HEK293 (cell line): ENCODE results near the gene CDK5R1.

ENCODE experiments used
- CTCF ChIA-PET: fragments of 350-600 bp; formaldehyde crosslinking; extraction: SDS; loops from one replicate; lab custom pipeline; 2021; ENCODE audit warnings: antibody characterized with exemption; lab: Yijun Ruan, JAX
- POLR2A ChIA-PET: fragments of 300-600 bp; formaldehyde crosslinking; extraction: SDS; loops from one replicate; lab custom pipeline; 2020; ENCODE audit warnings: antibody characterized with exemption, inconsistent platforms; lab: Yijun Ruan, JAX
- H3K27ac ChIP-seq: fragments of 200-500 bp; sonication (Bioruptor generic); 2 replicates; pipeline ENCODE4 v1.5.1; 2014; ENCODE audit warnings: low read depth, low read length, control low read depth, inconsistent platforms; ENCODE audit errors: extremely low read depth
- H3K36me3 ChIP-seq, 2 experiments: fragments of 200-500 bp in 1 of 2; sonication (Bioruptor generic) in 1 of 2; 1 replicate in 1 of 2; 2 replicates in 1 of 2; pipeline ENCODE4 v1.5.1; 2014 to 2017; ENCODE audit warnings: inconsistent platforms in 2 of 2, low read length in 2 of 2; ENCODE audit not compliant: control insufficient read depth in 2 of 2, insufficient read depth in 1 of 2
- H3K4me1 ChIP-seq: fragments of 200-500 bp; sonication (Bioruptor generic); 2 replicates; pipeline ENCODE4 v1.5.1; 2014; ENCODE audit warnings: mild to moderate bottlenecking, low read length, inconsistent platforms; ENCODE audit not compliant: control insufficient read depth, insufficient read depth
- H3K4me3 ChIP-seq: 2 replicates; pipeline ENCODE4 v1.5.1; 2011; ENCODE audit warnings: low read depth, mild to moderate bottlenecking, control low read depth, low read length, moderate library complexity
- H3K9me3 ChIP-seq: fragments of 200-500 bp; sonication (Bioruptor generic); 2 replicates; pipeline ENCODE4 v1.5.1; 2014; ENCODE audit warnings: low read depth, low read length, inconsistent platforms; ENCODE audit not compliant: control insufficient read depth, insufficient read depth
- KLF8 ChIP-seq: fragments of 450-650 bp; formaldehyde crosslinking; IDR thresholded peaks from 2 replicates; pipeline ENCODE4 v1.5.1; 2016; ENCODE audit warnings: missing biosample characterization, missing genetic modification characterization
- RBAK ChIP-seq: fragments of 450-650 bp; formaldehyde crosslinking; IDR thresholded peaks from 2 replicates; pipeline ENCODE4 v1.5.1; 2016; ENCODE audit warnings: missing biosample characterization, missing genetic modification characterization
- REPIN1 ChIP-seq: fragments of 450-650 bp; formaldehyde crosslinking; IDR thresholded peaks from 2 replicates; pipeline ENCODE4 v1.5.1; 2017; ENCODE audit warnings: missing biosample characterization, missing genetic modification characterization, low read depth
- ZFP37 ChIP-seq: fragments of 450-650 bp; formaldehyde crosslinking; IDR thresholded peaks from 2 replicates; pipeline ENCODE4 v1.5.1; 2016; ENCODE audit warnings: missing biosample characterization, missing genetic modification characterization
- ZNF16 ChIP-seq: fragments of 450-650 bp; formaldehyde crosslinking; IDR thresholded peaks from 2 replicates; pipeline ENCODE4 v1.5.1; 2016; ENCODE audit warnings: low read depth, missing biosample characterization, missing genetic modification characterization
- ZNF24 ChIP-seq: fragments of 450-650 bp; formaldehyde crosslinking; IDR thresholded peaks from 2 replicates; pipeline ENCODE4 v1.5.1; 2016; ENCODE audit warnings: missing biosample characterization, missing genetic modification characterization
- ZNF248 ChIP-seq: fragments of 450-650 bp; formaldehyde crosslinking; IDR thresholded peaks from 2 replicates; pipeline ENCODE4 v1.5.1; 2017; ENCODE audit warnings: missing biosample characterization, missing genetic modification characterization
- ZNF274 ChIP-seq, 2 experiments: fragments of 200-500 bp in 1 of 2; fragments of 450-650 bp in 1 of 2; sonication (Bioruptor generic) in 1 of 2; formaldehyde crosslinking in 1 of 2; IDR thresholded peaks; 2 replicates each; pipeline versions ENCODE4 v1.5.1 to v1.6.1; 2014 to 2016; ENCODE audit warnings: borderline replicate concordance in 1 of 2, inconsistent platforms in 1 of 2, low read length in 1 of 2, missing biosample characterization in 1 of 2, missing genetic modification characterization in 1 of 2
- ZNF335 ChIP-seq: fragments of 450-650 bp; formaldehyde crosslinking; conservative IDR thresholded peaks from 2 replicates; pipeline ENCODE4 v1.5.1; 2016; ENCODE audit warnings: missing biosample characterization, missing genetic modification characterization
- ZNF433 ChIP-seq: fragments of 450-650 bp; formaldehyde crosslinking; IDR thresholded peaks from 2 replicates; pipeline ENCODE4 v1.5.1; 2016; ENCODE audit warnings: missing biosample characterization, missing genetic modification characterization, low read depth
- ZNF473 ChIP-seq: fragments of 450-650 bp; formaldehyde crosslinking; IDR thresholded peaks from 2 replicates; pipeline ENCODE4 v1.5.1; 2017; ENCODE audit warnings: missing biosample characterization, missing genetic modification characterization
- ZNF544 ChIP-seq: fragments of 450-650 bp; formaldehyde crosslinking; IDR thresholded peaks from 2 replicates; pipeline ENCODE4 v1.5.0; 2017; ENCODE audit warnings: missing biosample characterization, missing genetic modification characterization
- ZNF548 ChIP-seq: fragments of 450-650 bp; formaldehyde crosslinking; IDR thresholded peaks from 2 replicates; pipeline ENCODE4 v1.5.1; 2016; ENCODE audit warnings: missing biosample characterization, missing genetic modification characterization
- ZNF558 ChIP-seq: fragments of 450-650 bp; formaldehyde crosslinking; IDR thresholded peaks from 2 replicates; pipeline ENCODE4 v1.5.1; 2016; ENCODE audit warnings: missing biosample characterization, missing genetic modification characterization
- ZNF600 ChIP-seq: fragments of 450-650 bp; formaldehyde crosslinking; IDR thresholded peaks from 2 replicates; pipeline ENCODE4 v1.5.1; 2016; ENCODE audit warnings: missing biosample characterization, missing genetic modification characterization
- ZNF837 ChIP-seq: fragments of 450-650 bp; formaldehyde crosslinking; IDR thresholded peaks from 2 replicates; pipeline ENCODE4 v1.5.1; 2016; ENCODE audit warnings: missing biosample characterization, missing genetic modification characterization
- TF ChIP-seq, protein P1 (sequence below): fragments of 450-650 bp; formaldehyde crosslinking; conservative IDR thresholded peaks from 2 replicates; pipeline ENCODE4 v1.5.1; 2016; ENCODE audit warnings: low read depth, missing biosample characterization, missing genetic modification characterization
- TF ChIP-seq, protein P2 (sequence below): fragments of 450-650 bp; formaldehyde crosslinking; IDR thresholded peaks from 2 replicates; pipeline ENCODE4 v1.5.1; 2016; ENCODE audit warnings: missing biosample characterization, missing genetic modification characterization
- TF ChIP-seq, protein P3 (sequence below): fragments of 450-650 bp; formaldehyde crosslinking; IDR thresholded peaks from 2 replicates; pipeline ENCODE4 v1.5.1; 2016; ENCODE audit warnings: missing biosample characterization, missing genetic modification characterization
- TF ChIP-seq, protein P4 (sequence below): fragments of 450-650 bp; formaldehyde crosslinking; IDR thresholded peaks from 2 replicates; pipeline ENCODE4 v1.5.1; 2016; ENCODE audit warnings: missing biosample characterization, missing genetic modification characterization

Gene CDK5R1

DNA sequence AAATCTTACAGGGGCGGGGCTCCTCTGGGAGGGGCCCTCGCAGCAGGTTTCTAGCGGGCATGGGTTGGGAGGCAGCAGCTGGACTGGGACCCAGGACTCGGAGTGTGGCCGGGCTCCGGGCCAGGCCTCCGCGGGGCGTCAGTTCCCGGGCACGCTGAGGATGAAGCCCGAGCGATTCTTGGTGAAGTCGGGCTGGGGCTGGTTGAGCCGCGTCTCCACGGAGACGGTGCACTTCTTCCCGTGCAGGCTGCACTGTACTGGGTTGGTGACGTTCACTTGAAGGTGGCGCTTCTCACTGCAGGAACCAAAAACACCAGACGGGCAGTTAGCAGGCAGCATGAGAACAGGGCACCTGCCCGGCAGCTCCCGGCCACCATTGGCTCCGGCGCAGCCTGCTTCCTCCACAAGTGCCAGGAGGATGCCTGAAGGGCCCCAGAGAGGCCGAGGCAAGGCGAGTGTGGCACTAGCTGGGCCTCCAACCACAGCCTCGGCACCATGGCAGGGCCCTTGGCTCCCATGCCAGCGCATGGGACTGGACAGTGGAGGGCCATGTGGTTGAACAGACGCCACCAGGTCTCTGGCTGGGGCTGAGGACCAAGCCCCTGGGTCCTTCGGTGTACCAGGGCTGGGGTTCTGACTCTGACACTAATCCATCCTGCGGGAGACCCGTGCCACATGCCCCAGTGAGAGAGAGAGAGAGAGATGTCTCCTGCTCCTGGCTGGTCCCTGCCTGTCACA is 8.0 kb downstream of the CDK5R1 start:
- CTCF ChIA-PET: interaction anchor here (1.0 kb wide), 1 partner anchor 8 kb away, joined by 3 read pairs; the partner anchor contains the start of gene CDK5R1
- Histone ChIP-seq H3K9me3 (no peaks in the 10 kb centered on the region), H3K4me1 (peaks cover 17% of the 10 kb centered on the region), H3K4me3 (no peak overlapping the region), H3K36me3 (peaks cover 3 to 11% of the 10 kb centered on the region in 2 experiments; a peak in 2 of 3 replicates), H3K27ac (no peak overlapping the region)
- TF ChIP-seq ZNF433 (no peak), ZNF335 (no peak), REPIN1 (tag by site-specific recombination) (no peak), RBAK (tag by site-specific recombination) (no peak), ZNF24 (tag by site-specific recombination) (no peak), ZNF16 (tag by site-specific recombination) (no peak), ZNF837 (no peak), ZNF600 (no peak), ZNF544 (tag by site-specific recombination) (no peak), ZNF548 (tag by site-specific recombination) (no peak), ZNF473 (tag by site-specific recombination) (no peak), ZNF274 (IDR thresholded peaks at IDR 0.05; ENCODE audit: low read length) (no peak), ZNF274 (tag by site-specific recombination; IDR thresholded peaks at IDR 0.05; ENCODE audit: borderline replicate concordance) (no peak), ZFP37 (tag by site-specific recombination) (no peak), ZNF558 (tag by site-specific recombination) (no peak), KLF8 (tag by site-specific recombination) (no peak), ZNF248 (no peak)
- TF ChIP-seq, protein P1, sequence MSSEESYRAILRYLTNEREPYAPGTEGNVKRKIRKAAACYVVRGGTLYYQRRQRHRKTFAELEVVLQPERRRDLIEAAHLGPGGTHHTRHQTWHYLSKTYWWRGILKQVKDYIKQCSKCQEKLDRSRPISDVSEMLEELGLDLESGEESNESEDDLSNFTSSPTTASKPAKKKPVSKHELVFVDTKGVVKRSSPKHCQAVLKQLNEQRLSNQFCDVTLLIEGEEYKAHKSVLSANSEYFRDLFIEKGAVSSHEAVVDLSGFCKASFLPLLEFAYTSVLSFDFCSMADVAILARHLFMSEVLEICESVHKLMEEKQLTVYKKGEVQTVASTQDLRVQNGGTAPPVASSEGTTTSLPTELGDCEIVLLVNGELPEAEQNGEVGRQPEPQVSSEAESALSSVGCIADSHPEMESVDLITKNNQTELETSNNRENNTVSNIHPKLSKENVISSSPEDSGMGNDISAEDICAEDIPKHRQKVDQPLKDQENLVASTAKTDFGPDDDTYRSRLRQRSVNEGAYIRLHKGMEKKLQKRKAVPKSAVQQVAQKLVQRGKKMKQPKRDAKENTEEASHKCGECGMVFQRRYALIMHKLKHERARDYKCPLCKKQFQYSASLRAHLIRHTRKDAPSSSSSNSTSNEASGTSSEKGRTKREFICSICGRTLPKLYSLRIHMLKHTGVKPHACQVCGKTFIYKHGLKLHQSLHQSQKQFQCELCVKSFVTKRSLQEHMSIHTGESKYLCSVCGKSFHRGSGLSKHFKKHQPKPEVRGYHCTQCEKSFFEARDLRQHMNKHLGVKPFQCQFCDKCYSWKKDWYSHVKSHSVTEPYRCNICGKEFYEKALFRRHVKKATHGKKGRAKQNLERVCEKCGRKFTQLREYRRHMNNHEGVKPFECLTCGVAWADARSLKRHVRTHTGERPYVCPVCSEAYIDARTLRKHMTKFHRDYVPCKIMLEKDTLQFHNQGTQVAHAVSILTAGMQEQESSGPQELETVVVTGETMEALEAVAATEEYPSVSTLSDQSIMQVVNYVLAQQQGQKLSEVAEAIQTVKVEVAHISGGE (tag by site-specific recombination): no peak
- TF ChIP-seq, protein P2, sequence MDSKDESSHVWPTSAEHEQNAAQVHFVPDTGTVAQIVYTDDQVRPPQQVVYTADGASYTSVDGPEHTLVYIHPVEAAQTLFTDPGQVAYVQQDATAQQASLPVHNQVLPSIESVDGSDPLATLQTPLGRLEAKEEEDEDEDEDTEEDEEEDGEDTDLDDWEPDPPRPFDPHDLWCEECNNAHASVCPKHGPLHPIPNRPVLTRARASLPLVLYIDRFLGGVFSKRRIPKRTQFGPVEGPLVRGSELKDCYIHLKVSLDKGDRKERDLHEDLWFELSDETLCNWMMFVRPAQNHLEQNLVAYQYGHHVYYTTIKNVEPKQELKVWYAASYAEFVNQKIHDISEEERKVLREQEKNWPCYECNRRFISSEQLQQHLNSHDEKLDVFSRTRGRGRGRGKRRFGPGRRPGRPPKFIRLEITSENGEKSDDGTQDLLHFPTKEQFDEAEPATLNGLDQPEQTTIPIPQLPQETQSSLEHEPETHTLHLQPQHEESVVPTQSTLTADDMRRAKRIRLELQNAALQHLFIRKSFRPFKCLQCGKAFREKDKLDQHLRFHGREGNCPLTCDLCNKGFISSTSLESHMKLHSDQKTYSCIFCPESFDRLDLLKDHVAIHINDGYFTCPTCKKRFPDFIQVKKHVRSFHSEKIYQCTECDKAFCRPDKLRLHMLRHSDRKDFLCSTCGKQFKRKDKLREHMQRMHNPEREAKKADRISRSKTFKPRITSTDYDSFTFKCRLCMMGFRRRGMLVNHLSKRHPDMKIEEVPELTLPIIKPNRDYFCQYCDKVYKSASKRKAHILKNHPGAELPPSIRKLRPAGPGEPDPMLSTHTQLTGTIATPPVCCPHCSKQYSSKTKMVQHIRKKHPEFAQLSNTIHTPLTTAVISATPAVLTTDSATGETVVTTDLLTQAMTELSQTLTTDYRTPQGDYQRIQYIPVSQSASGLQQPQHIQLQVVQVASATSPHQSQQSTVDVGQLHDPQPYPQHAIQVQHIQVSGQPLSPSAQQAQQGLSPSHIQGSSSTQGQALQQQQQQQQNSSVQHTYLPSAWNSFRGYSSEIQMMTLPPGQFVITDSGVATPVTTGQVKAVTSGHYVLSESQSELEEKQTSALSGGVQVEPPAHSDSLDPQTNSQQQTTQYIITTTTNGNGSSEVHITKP (tag by site-specific recombination): no peak
- TF ChIP-seq, protein P3, sequence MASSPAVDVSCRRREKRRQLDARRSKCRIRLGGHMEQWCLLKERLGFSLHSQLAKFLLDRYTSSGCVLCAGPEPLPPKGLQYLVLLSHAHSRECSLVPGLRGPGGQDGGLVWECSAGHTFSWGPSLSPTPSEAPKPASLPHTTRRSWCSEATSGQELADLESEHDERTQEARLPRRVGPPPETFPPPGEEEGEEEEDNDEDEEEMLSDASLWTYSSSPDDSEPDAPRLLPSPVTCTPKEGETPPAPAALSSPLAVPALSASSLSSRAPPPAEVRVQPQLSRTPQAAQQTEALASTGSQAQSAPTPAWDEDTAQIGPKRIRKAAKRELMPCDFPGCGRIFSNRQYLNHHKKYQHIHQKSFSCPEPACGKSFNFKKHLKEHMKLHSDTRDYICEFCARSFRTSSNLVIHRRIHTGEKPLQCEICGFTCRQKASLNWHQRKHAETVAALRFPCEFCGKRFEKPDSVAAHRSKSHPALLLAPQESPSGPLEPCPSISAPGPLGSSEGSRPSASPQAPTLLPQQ (tag by site-specific recombination): no peak
- TF ChIP-seq, protein P4, sequence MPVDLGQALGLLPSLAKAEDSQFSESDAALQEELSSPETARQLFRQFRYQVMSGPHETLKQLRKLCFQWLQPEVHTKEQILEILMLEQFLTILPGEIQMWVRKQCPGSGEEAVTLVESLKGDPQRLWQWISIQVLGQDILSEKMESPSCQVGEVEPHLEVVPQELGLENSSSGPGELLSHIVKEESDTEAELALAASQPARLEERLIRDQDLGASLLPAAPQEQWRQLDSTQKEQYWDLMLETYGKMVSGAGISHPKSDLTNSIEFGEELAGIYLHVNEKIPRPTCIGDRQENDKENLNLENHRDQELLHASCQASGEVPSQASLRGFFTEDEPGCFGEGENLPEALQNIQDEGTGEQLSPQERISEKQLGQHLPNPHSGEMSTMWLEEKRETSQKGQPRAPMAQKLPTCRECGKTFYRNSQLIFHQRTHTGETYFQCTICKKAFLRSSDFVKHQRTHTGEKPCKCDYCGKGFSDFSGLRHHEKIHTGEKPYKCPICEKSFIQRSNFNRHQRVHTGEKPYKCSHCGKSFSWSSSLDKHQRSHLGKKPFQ: no peak
- POLR2A ChIA-PET: no interaction called here
